Natural killer cell treated with Interleukin-12 subunit alpha and Interleukin-12 subunit beta and Interleukin-15 and Interleukin-18, amount 100 ng/mL, for 72 hours (primary cell): ENCODE measurements around the gene CD7. TPM values are rescaled to one million over a fixed set of nuclear protein-coding genes. Genes with fewer than 3 reads are reported as not detected.
A peak's percentile ranks its signal among the peaks of the same experiment; 100 is the strongest.

Source experiments
- ATAC-seq, 2 donors: fragments of 150-1000 bp; cut with Tn5 transposase in 1 of 2; sonication (Bioruptor Pico), chemical (Tn5 transposase) in 1 of 2; 2 replicates each; pipeline ENCODE4 v1.10.0; 2021
- DNase-seq: peaks from one replicate; pipeline ENCODE4 v3.0.0; 2022; ENCODE audit warnings: low spot score
- H3K27ac Mint-ChIP-seq, 2 donors: 1 replicate in 1 of 2; 2 replicates in 1 of 2; pipeline ENCODE4 v1.8.0; 2022; ENCODE audit warnings: mixed read lengths in 2 of 2, mild to moderate bottlenecking in 1 of 2, moderate library complexity in 1 of 2
- H3K27me3 Mint-ChIP-seq, 2 donors: 1 replicate in 1 of 2; 2 replicates in 1 of 2; pipeline ENCODE4 v1.8.0; 2022; ENCODE audit warnings: mixed read lengths in 2 of 2
- H3K36me3 Mint-ChIP-seq: one replicate; pipeline ENCODE4 v1.8.0; 2022; ENCODE audit warnings: mixed read lengths
- H3K4me1 Mint-ChIP-seq, 2 donors: 1 replicate in 1 of 2; 2 replicates in 1 of 2; pipeline ENCODE4 v1.8.0; 2022; ENCODE audit warnings: low read depth in 2 of 2, mixed read lengths in 2 of 2, mild to moderate bottlenecking in 1 of 2
- H3K4me3 Mint-ChIP-seq: one replicate; pipeline ENCODE4 v1.8.0; 2022; ENCODE audit warnings: mixed read lengths
- H3K9me3 Mint-ChIP-seq: 2 replicates; pipeline ENCODE4 v1.8.0; 2022; ENCODE audit warnings: mixed read lengths
- total RNA-seq, 2 donors: library from RNA; stranded (reverse); gene quantifications; one replicate each; pipeline ENCODE4 v1.2.3, GENCODE V29; 2022

Gene CD7
- total RNA-seq, 2 donors from 2014 or later = 61.8 to 73.6 TPM

DNA sequence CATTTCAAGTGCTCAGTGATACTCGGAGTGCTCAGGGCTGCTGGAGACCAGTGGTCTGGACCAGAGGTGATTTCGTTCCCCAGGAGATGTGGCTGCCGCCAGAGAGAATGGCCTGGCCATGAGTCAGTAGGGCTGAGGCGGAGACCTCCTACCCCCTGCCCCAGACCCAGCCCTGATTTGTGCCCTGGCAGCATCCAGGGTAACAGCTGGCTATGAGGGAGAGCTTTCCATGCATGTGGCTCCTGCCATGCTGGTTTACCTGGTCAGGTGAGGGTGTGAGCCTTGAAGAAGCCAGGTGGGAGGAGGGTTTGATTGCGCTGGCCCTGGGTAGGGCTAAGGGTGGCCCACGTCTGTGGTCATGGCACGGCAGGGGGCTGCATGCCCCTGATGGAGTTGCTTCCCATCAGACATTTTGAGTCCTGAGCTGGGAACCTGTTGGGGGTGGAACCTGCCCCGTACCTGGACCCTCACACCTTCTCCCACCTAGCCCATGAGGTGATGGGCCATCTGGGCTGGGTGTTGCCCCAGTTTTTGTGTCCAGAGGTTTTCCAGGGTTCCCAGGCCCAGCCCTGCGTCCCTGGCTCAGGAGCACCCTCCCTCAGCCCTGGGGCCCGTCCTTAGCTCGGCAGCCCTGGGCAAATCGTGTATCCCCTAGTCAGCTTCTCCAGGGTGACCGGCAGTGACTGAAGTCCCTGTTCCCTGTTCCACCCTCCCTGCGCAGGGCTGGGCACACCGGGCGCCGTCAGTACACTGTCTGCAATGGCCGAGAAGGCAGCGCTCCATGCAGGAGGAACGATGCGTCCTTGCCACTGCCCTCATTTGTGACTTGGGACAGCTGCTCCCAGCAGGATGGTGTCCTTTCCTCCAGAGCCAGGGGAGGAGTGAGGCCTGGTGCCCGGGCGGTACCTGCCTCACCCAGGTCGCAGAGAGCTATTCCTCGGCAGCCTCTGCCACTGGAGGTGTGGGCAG lies 34.9 kb downstream of the CD7 start:
- Mint-ChIP-seq H3K36me3 (no peaks in the 10 kb centered on the region), H3K27ac (peak overlapping the region in 1 of 2 donors; percentile 42), H3K27me3 (no peaks in the 10 kb centered on the region), H3K4me1 (peaks cover 19 to 23% of the 10 kb centered on the region in 2 donors), H3K9me3 (no peaks in the 10 kb centered on the region), H3K4me3 (no peak overlapping the region)
- no peak for DNase-seq
- ATAC-seq = peak; percentile 48 to 65

- Mint-ChIP-seq H3K36me3 (no peaks in the 10 kb centered on the region), H3K27ac (peak overlapping the region; percentile 42), H3K4me3 (peak overlapping the region; percentile 58), H3K9me3 (no peaks in the 10 kb centered on the region), H3K27me3 (no peaks in the 10 kb centered on the region), H3K4me1 (peaks cover 19 to 28% of the 10 kb centered on the region in 2 donors)
- ATAC-seq (peak; percentile 91 to 95), DNase-seq (peak; percentile 82)
Measured at GRCh38 chr17:82281502-82282238, 35.7 kb downstream of the CD7 start.

DNA sequence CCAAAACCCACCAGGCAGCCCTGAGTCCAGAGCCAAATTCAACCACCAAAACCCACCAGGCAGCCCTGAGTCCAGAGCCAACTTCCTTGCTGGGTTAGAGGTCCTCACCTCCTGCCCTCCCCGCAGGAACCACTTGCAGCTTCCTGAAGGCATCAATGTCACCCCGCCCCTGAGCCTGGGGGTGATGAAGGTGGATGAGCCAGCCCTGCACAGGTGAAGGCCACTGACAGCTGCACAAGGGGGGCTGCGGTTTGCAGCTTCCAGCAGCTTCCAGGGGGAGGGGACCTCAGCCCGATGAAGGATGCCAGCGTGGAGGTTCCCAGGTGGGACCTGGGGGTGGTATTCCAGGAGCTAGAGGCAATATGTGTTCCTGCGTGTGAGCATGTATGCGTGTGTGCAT lies 36.3 kb downstream of the CD7 start:
- no peaks in the 10 kb centered on the region for H3K9me3 Mint-ChIP-seq
- DNase-seq = no peak
- peaks cover 19 to 28% of the 10 kb centered on the region in 2 donors for H3K4me1 Mint-ChIP-seq
- H3K4me3 Mint-ChIP-seq = peak overlapping the region; percentile 58
- no peaks in the 10 kb centered on the region for H3K36me3 Mint-ChIP-seq
- ATAC-seq = no peak
- H3K27ac Mint-ChIP-seq = peak overlapping the region in 1 of 2 donors; percentile 42
- H3K27me3 Mint-ChIP-seq = no peaks in the 10 kb centered on the region

GRCh38 chr17:82280537-82280936 lies 36.9 kb downstream of the CD7 start:
- ATAC-seq (no peak), DNase-seq (no peak)
- H3K4me3 Mint-ChIP-seq = peak overlapping the region; percentile 20
- no peaks in the 10 kb centered on the region for H3K9me3 Mint-ChIP-seq
- H3K4me1 Mint-ChIP-seq = peaks cover 19 to 28% of the 10 kb centered on the region in 2 donors
- H3K27ac Mint-ChIP-seq = peak overlapping the region in 1 of 2 donors; percentile 27
- no peaks in the 10 kb centered on the region for H3K36me3 Mint-ChIP-seq
- H3K27me3 Mint-ChIP-seq = no peaks in the 10 kb centered on the region

DNA sequence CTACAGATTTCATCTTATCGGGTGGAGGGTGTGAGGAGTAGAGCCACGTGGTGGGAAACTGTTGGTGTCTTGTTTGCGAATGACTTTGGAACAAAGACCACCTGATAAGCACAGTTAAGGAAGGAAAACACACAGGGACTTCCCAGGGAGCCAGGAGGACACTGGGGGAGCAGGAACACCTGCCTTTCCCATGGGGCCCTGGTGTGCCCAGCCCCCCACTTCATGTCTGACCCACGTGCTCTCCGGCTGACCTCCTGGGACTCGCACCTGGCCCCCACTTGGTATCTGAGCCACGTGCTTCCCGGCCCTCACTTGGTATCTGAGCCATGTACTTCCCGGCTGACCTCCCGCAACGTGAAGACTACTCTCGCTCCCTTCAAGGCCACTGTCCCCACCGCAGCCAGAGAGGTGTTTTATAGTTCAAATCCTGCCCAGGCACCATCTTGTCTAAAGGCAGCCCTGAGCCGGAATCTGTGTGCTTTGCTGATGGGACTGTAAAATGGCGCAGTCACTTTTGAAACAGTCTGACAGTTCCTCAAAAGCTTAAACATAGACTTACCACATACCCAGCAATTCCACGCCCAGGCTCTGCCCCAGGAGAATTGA lies 38.5 kb downstream of the CD7 start:
- H3K4me1 Mint-ChIP-seq = peaks cover 22 to 31% of the 10 kb centered on the region in 2 donors
- H3K36me3 Mint-ChIP-seq = no peaks in the 10 kb centered on the region
- no peaks in the 10 kb centered on the region for H3K27me3 Mint-ChIP-seq
- H3K27ac Mint-ChIP-seq = no peak overlapping the region
- H3K4me3 Mint-ChIP-seq = no peak overlapping the region
- DNase-seq (no peak), ATAC-seq (no peak)
- no peaks in the 10 kb centered on the region for H3K9me3 Mint-ChIP-seq

DNA sequence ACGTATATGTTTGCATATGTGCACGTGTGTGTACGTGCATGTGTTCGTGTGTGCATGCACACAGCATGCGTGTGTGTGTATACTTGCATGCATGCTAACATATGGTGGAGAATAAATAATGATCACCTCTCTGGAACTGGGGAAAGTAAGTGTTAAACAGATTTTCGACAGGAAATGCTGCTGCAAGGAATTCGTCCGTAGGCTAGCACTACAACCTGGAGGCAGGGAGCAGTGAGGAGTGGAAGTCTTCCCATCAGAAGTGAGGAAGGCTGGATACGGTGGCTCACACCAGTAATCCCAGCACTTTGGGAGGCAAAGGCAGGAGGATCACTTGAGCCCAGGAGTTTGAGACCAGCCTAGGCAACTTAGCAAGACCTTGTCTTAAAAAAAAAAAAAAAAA lies 39.1 kb downstream of the CD7 start:
- no peak overlapping the region for H3K27ac Mint-ChIP-seq
- H3K27me3 Mint-ChIP-seq = no peaks in the 10 kb centered on the region
- H3K36me3 Mint-ChIP-seq = no peaks in the 10 kb centered on the region
- peaks cover 16 to 26% of the 10 kb centered on the region in 2 donors for H3K4me1 Mint-ChIP-seq
- H3K9me3 Mint-ChIP-seq = no peaks in the 10 kb centered on the region
- no peak for ATAC-seq
- no peak for DNase-seq
- H3K4me3 Mint-ChIP-seq = no peak overlapping the region

GRCh38 chr17:82277851-82278250 lies 39.6 kb downstream of the CD7 start:
- Mint-ChIP-seq H3K4me1 (peaks cover 14 to 24% of the 10 kb centered on the region in 2 donors), H3K27me3 (no peaks in the 10 kb centered on the region), H3K36me3 (no peaks in the 10 kb centered on the region), H3K4me3 (no peak overlapping the region), H3K9me3 (no peaks in the 10 kb centered on the region), H3K27ac (no peak overlapping the region)
- ATAC-seq (no peak), DNase-seq (no peak)

DNA sequence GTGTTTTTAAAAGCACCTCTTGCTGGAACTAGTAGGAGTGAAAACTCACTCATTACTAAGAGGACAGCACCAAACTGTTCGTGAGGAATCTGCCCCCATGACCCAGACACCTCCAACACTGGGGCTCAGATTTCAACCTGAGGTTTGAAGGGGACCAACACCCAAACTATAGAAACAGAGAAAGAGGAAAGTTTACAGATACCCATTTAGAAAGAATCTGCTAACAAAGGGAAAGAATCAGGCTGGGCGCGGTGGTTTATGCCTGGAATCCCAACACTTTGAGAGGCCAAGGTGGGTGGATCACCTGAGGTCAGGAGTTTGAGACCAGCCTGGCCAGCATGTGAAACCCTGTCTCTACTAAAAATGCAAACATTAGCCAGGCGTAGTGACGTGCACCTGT lies 40.5 kb downstream of the CD7 start:
- no peak for DNase-seq
- peaks cover 19 to 29% of the 10 kb centered on the region in 2 donors for H3K4me1 Mint-ChIP-seq
- no peak overlapping the region for H3K27ac Mint-ChIP-seq
- no peak overlapping the region for H3K4me3 Mint-ChIP-seq
- peaks cover 7% of the 10 kb centered on the region for H3K36me3 Mint-ChIP-seq
- no peak for ATAC-seq
- H3K9me3 Mint-ChIP-seq = no peaks in the 10 kb centered on the region
- no peaks in the 10 kb centered on the region for H3K27me3 Mint-ChIP-seq

DNA sequence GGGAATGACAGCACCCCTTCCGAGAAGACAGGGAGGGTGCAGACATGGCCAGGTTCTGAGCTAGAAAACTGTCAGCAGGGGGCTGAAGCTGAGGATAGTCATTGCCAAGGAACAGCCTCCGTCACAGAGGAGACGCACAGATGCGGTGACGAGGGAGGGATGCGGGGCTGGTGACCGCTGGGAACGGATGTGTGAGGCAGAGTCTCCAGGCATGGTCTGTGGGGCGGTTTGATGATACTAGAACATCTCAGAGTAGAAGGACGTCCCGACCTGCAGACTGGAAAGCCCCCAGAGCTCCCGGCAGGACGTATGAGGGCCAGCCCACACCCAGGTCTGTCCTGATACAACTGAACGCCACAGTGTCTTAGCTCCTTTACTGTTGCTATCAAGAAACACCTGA lies 42.1 kb downstream of the CD7 start:
- Mint-ChIP-seq H3K27ac (no peak overlapping the region), H3K36me3 (peaks cover 7% of the 10 kb centered on the region), H3K9me3 (no peaks in the 10 kb centered on the region), H3K27me3 (no peaks in the 10 kb centered on the region), H3K4me3 (no peak overlapping the region), H3K4me1 (peaks cover 24 to 26% of the 10 kb centered on the region in 2 donors)
- no peak for DNase-seq
- ATAC-seq = no peak

GRCh38 chr17:82274134-82275020 lies 43.0 kb downstream of the CD7 start:
- DNase-seq (no peak), ATAC-seq (no peak)
- H3K27me3 Mint-ChIP-seq = no peaks in the 10 kb centered on the region
- peaks cover 7% of the 10 kb centered on the region for H3K36me3 Mint-ChIP-seq
- peaks cover 33 to 35% of the 10 kb centered on the region in 2 donors for H3K4me1 Mint-ChIP-seq
- H3K27ac Mint-ChIP-seq = peak overlapping the region; percentile 93 to 95
- no peaks in the 10 kb centered on the region for H3K9me3 Mint-ChIP-seq
- H3K4me3 Mint-ChIP-seq = peak overlapping the region; percentile 88

- Mint-ChIP-seq H3K27me3 (no peaks in the 10 kb centered on the region), H3K4me3 (peak within 1 kb of the TSS; percentile 98), H3K9me3 (no peaks in the 10 kb centered on the region), H3K36me3 (peaks cover 7% of the 10 kb centered on the region), H3K27ac (peak within 1 kb of the TSS; percentile 93 to 95), H3K4me1 (peaks cover 35 to 44% of the 10 kb centered on the region in 2 donors)
- peak; percentile 91 to 95 for ATAC-seq
- DNase-seq = peak; percentile 92
Measured at GRCh38 chr17:82273327-82274133, 43.9 kb downstream of the CD7 start, which contains the start of gene CSNK1D. Gene CSNK1D, minus strand, starts transcription at chr17:82273700. Its CDS starts 319 bp downstream, at chr17:82273381.
